HG02571 (cell line): ENCODE results near the gene ENTPD2.
"Not testable (repeated sequence)": the region's sequence is repeated elsewhere in the genome, so short reads cannot be mapped to it uniquely, and the experiment has no call there.

Experiments used
- ATAC-seq: cut with Tn5 transposase; IDR thresholded peaks from one replicate; pipeline ENCODE4 v1.9.1; 2021; ENCODE audit warnings: mild to moderate bottlenecking, moderate library complexity; ENCODE audit not compliant: unreplicated experiment

The ENTPD2 gene

GRCh38 chr9:137048655-137049543 is 5.0 kb downstream of the ENTPD2 start:
- ATAC-seq: no peak

- no peak for ATAC-seq
Observed at GRCh38 chr9:137046088-137046787, 7.6 kb downstream of the ENTPD2 start, which contains the start of gene NPDC1. Gene NPDC1 (minus strand): TSS chr9:137046177. CDS start chr9:137045989, 188 bp downstream.

- no peak for ATAC-seq
Observed at GRCh38 chr9:137045294-137046087, 8.4 kb downstream of the ENTPD2 start.

- no peak for ATAC-seq
Observed at GRCh38 chr9:137044502-137045177, 9.2 kb downstream of the ENTPD2 start.

- no peak for ATAC-seq
Observed at GRCh38 chr9:137044037-137044436, 9.8 kb downstream of the ENTPD2 start.

- ATAC-seq: no peak
Observed at GRCh38 chr9:137042751-137043727, 10.8 kb downstream of the ENTPD2 start.

- no peak for ATAC-seq
Observed at GRCh38 chr9:137041124-137041523, 12.7 kb downstream of the ENTPD2 start.

GRCh38 chr9:137040568-137040967 is 13.3 kb downstream of the ENTPD2 start:
- no peak for ATAC-seq

GRCh38 chr9:137039611-137040366 is 14.1 kb downstream of the ENTPD2 start:
- no peak for ATAC-seq

GRCh38 chr9:137038916-137039315 is 14.9 kb downstream of the ENTPD2 start:
- no peak for ATAC-seq

GRCh38 chr9:137037483-137037882 is 16.4 kb downstream of the ENTPD2 start:
- ATAC-seq: no peak

GRCh38 chr9:137037035-137037434 is 16.8 kb downstream of the ENTPD2 start:
- ATAC-seq: no peak

GRCh38 chr9:137035937-137036336 is 17.9 kb downstream of the ENTPD2 start:
- no peak for ATAC-seq

- no peak for ATAC-seq
Observed at GRCh38 chr9:137035507-137035834, 18.4 kb downstream of the ENTPD2 start.

GRCh38 chr9:137034709-137035506 is 19.0 kb downstream of the ENTPD2 start:
- peak; percentile 46 for ATAC-seq

- no peak for ATAC-seq
Observed at GRCh38 chr9:137034039-137034708, 19.7 kb downstream of the ENTPD2 start.

- ATAC-seq: not testable (repeated sequence)
Observed at GRCh38 chr9:137033481-137033880, 20.4 kb downstream of the ENTPD2 start.
